Nephron progenitor cell (in vitro differentiated cells): ENCODE results near the gene SARS2.
A peak's percentile ranks its signal among the peaks of the same experiment; 100 is the strongest.
"Not testable (repeated sequence)": the region's sequence is repeated elsewhere in the genome, so short reads cannot be mapped to it uniquely, and the experiment has no call there.

Experiments used
- DNase-seq: peaks from one replicate; pipeline ENCODE4 v3.0.0; 2021
- H3K27ac Mint-ChIP-seq: 2 replicates; pipeline ENCODE4 v1.8.0; 2021; ENCODE audit warnings: mild to moderate bottlenecking, moderate library complexity, mixed read lengths
- H3K27me3 Mint-ChIP-seq: 2 replicates; pipeline ENCODE4 v1.8.0; 2021; ENCODE audit warnings: mild to moderate bottlenecking, low read depth, mixed read lengths; ENCODE audit not compliant: poor library complexity
- H3K36me3 Mint-ChIP-seq: 2 replicates; pipeline ENCODE4 v1.8.0; 2021; ENCODE audit warnings: low read depth, mixed read lengths
- H3K4me1 Mint-ChIP-seq: 2 replicates; pipeline ENCODE4 v1.8.0; 2021; ENCODE audit warnings: mixed read lengths
- H3K4me3 Mint-ChIP-seq: 2 replicates; pipeline ENCODE4 v1.8.0; 2021; ENCODE audit warnings: mild to moderate bottlenecking, moderate library complexity, mixed read lengths
- H3K9me3 Mint-ChIP-seq: 2 replicates; pipeline ENCODE4 v1.8.0; 2021; ENCODE audit warnings: mild to moderate bottlenecking, moderate library complexity, mixed read lengths
- TF ChIP-seq, protein P1 (sequence below): fragments of 200-600 bp; sonication (generic); IDR thresholded peaks from 2 replicates; pipeline ENCODE4 v1.5.0; 2021; ENCODE audit warnings: antibody characterized with exemption

SARS2 gene

GRCh38 chr19:38893341-38893771 lies 37.2 kb downstream of the SARS2 start:
- Mint-ChIP-seq H3K27ac (no peak overlapping the region), H3K27me3 (peaks cover 3% of the 10 kb centered on the region), H3K9me3 (no peaks in the 10 kb centered on the region), H3K4me1 (peaks cover 16% of the 10 kb centered on the region), H3K36me3 (no peaks in the 10 kb centered on the region), H3K4me3 (no peak overlapping the region)
- TF ChIP-seq, protein P1, sequence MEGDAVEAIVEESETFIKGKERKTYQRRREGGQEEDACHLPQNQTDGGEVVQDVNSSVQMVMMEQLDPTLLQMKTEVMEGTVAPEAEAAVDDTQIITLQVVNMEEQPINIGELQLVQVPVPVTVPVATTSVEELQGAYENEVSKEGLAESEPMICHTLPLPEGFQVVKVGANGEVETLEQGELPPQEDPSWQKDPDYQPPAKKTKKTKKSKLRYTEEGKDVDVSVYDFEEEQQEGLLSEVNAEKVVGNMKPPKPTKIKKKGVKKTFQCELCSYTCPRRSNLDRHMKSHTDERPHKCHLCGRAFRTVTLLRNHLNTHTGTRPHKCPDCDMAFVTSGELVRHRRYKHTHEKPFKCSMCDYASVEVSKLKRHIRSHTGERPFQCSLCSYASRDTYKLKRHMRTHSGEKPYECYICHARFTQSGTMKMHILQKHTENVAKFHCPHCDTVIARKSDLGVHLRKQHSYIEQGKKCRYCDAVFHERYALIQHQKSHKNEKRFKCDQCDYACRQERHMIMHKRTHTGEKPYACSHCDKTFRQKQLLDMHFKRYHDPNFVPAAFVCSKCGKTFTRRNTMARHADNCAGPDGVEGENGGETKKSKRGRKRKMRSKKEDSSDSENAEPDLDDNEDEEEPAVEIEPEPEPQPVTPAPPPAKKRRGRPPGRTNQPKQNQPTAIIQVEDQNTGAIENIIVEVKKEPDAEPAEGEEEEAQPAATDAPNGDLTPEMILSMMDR = no peak
- no peak for DNase-seq

DNA sequence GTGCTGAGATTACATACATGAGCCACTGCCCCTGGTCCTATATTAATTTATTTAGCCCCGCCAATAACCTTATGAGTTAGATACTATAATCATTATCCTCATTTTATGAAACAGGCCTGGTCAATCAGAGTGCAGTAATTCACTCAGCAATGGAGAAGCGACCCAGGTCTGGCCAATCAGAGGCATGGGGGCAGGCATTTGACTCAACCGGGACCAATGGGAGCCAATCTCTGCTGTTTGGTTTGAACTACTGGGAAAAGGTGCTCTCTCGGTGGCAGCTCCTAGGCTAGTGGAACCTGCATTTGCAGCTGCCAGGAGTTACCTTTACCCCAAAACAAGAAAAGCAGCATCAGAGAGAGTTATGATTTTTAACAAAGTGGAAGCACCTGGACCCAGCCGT lies 37.7 kb downstream of the SARS2 start:
- no peaks in the 10 kb centered on the region for H3K9me3 Mint-ChIP-seq
- peaks cover 3% of the 10 kb centered on the region for H3K27me3 Mint-ChIP-seq
- peak overlapping the region; percentile 64 for H3K27ac Mint-ChIP-seq
- H3K4me1 Mint-ChIP-seq = peaks cover 10% of the 10 kb centered on the region
- DNase-seq = no peak
- H3K4me3 Mint-ChIP-seq = no peak overlapping the region
- H3K36me3 Mint-ChIP-seq = no peaks in the 10 kb centered on the region
- TF ChIP-seq, protein P1 = no peak

DNA sequence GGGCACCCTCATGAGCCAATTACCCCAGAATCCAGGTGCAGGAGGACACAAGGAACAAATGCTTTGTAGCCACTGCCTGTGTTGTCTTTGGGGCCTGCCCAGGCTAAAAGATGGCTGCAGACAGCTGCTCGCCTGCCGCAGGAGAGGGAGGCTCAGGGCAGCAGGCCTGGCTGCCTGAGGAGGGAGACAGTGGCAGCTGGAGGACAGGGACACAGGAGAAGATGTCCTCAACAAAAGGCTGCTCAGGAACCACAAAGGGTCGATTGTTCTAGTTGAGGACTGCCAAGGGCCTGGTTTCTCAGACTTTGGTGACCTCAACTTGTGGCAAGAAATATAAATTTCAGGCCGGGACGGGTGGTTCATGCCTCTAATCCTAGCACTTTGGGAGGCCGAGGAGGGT lies 38.8 kb downstream of the SARS2 start:
- Mint-ChIP-seq H3K27me3 (peaks cover 1% of the 10 kb centered on the region), H3K9me3 (no peaks in the 10 kb centered on the region), H3K36me3 (no peaks in the 10 kb centered on the region), H3K27ac (no peak overlapping the region), H3K4me3 (no peak overlapping the region), H3K4me1 (peaks cover 5% of the 10 kb centered on the region)
- no peak for DNase-seq
- TF ChIP-seq, protein P1 = no peak

- TF ChIP-seq, protein P1 = no peak
- H3K4me3 Mint-ChIP-seq = no peak overlapping the region
- no peaks in the 10 kb centered on the region for H3K9me3 Mint-ChIP-seq
- no peak for DNase-seq
- H3K27ac Mint-ChIP-seq = no peak overlapping the region
- no peaks in the 10 kb centered on the region for H3K36me3 Mint-ChIP-seq
- no peaks in the 10 kb centered on the region for H3K27me3 Mint-ChIP-seq
- H3K4me1 Mint-ChIP-seq = peaks cover 5% of the 10 kb centered on the region
Observed at GRCh38 chr19:38890686-38891085, 39.9 kb downstream of the SARS2 start.

DNA sequence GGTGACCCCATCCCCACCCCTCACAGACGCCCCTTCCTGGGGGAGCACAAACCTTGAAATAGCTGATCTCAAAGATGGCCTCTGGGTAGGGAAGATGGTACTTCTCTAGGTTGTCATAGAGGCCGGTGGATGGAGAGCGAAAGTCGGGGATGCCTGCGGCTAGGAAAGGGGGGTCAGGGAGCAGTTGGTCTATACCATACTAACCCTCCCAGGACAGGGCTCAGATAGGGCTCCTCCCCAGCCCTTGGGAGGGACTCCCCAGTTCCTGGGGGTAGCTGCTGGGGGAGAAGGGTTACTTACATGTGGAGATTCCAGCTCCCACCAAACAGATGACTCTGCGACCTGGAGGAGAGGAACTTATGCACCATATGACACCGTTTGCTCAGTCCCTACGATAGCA lies 40.8 kb downstream of the SARS2 start:
- no peak for DNase-seq
- H3K36me3 Mint-ChIP-seq = no peaks in the 10 kb centered on the region
- H3K27ac Mint-ChIP-seq = no peak overlapping the region
- TF ChIP-seq, protein P1 = no peak
- no peaks in the 10 kb centered on the region for H3K9me3 Mint-ChIP-seq
- H3K4me1 Mint-ChIP-seq = peaks cover 4% of the 10 kb centered on the region
- no peak overlapping the region for H3K4me3 Mint-ChIP-seq
- H3K27me3 Mint-ChIP-seq = peaks cover 1% of the 10 kb centered on the region

DNA sequence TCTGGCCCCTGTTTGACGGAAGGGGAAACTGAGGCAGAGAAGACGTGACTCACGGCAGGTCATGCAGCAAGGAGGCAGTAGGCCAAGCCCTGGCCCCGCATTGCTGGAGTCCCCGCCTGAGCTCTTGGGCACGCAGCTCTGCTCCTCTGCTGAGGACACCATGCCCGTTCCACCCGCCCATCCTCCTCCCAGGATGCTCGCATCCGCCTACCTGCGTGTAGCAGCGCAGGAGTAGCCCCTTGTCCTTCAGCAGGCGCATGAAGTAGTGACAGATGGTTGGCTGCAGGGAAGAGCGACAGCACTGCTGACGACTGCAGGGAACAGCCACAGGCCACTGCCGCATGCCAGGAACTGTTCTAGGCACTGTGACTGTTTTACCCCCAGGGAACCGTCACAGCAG lies 41.7 kb downstream of the SARS2 start:
- DNase-seq = no peak
- Mint-ChIP-seq H3K27me3 (peaks cover 2% of the 10 kb centered on the region), H3K36me3 (no peaks in the 10 kb centered on the region), H3K4me3 (no peak overlapping the region), H3K27ac (no peak overlapping the region), H3K9me3 (no peaks in the 10 kb centered on the region), H3K4me1 (no peaks in the 10 kb centered on the region)
- TF ChIP-seq, protein P1 = no peak

- H3K36me3 Mint-ChIP-seq, H3K27ac Mint-ChIP-seq, DNase-seq, H3K27me3 Mint-ChIP-seq, H3K9me3 Mint-ChIP-seq, H3K4me3 Mint-ChIP-seq: not testable (repeated sequence)
- H3K4me1 Mint-ChIP-seq = peaks cover 18% of the 10 kb centered on the region
Observed at GRCh38 chr19:38884691-38885090, 45.9 kb downstream of the SARS2 start.
